GM12801 (cell line): Measurements from ENCODE around the gene PROSER3.

Experiments
- TF ChIP-seq, protein P1 (sequence below): IDR thresholded peaks from one replicate; pipeline ENCODE4 v1.5.1; 2011; ENCODE audit warnings: control low read depth; ENCODE audit not compliant: insufficient read length; ENCODE audit errors: extremely low read depth

Gene PROSER3

DNA sequence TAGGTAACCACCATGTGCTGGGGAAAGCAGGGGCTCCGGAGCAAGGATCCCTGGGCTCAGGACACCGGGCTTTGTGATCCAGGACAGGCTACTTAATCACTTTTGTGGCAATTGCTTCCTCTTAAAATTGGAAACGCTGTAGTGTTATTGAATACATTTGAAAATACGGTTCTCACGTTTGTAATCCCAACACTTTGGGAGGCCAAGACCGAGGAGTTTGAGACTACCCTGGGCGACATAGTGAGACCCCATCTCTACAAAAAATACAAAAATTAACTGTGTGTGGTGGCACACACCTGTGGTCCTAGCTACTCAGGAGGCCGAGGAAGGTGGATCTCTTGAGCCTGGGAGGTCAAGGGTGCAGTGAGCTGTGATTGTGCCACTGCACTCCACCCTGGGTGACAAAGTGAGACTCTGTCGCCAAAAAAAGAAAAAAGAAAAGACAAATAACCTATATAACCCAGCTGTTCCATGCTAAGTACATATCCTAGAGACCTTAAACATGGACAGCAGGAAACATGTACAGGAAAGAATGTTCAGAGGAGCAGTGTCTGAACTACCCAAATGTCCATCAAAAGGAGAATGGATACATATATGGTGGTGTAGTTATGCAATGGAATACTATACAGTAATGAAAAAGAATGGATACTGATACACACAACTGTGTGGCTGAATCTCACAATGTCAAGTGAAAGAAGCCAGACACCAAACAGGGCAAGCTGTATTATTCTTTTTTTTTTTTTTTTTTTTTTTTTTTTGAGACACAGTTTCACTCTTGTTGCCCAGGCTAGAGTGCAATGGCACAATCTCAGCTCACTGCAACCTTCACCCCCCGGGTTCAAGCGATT is 55.3 kb downstream of the PROSER3 start:
- TF ChIP-seq, protein P1, sequence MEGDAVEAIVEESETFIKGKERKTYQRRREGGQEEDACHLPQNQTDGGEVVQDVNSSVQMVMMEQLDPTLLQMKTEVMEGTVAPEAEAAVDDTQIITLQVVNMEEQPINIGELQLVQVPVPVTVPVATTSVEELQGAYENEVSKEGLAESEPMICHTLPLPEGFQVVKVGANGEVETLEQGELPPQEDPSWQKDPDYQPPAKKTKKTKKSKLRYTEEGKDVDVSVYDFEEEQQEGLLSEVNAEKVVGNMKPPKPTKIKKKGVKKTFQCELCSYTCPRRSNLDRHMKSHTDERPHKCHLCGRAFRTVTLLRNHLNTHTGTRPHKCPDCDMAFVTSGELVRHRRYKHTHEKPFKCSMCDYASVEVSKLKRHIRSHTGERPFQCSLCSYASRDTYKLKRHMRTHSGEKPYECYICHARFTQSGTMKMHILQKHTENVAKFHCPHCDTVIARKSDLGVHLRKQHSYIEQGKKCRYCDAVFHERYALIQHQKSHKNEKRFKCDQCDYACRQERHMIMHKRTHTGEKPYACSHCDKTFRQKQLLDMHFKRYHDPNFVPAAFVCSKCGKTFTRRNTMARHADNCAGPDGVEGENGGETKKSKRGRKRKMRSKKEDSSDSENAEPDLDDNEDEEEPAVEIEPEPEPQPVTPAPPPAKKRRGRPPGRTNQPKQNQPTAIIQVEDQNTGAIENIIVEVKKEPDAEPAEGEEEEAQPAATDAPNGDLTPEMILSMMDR, result no peak

DNA sequence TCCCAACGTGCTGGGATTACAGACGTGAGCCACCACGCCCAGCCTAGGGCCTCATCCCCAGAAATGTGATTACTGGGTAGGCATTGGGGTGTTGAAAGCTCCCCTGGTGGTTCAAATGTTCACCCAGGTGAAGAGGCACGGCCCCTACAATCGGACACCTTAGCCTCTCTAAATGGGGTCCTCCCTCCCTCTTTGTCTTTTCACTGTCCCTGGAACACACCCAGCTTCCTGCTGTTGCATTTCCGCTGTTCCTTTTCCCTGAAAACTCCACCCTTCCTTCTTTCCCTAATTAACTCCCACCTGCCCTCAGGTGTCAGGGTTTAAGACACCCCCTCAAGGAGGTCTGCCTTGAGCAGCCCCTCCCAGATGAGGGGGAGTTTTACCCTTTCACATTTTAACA is 58.3 kb downstream of the PROSER3 start:
- TF ChIP-seq, protein P1, result no peak

- TF ChIP-seq, protein P1, result no peak
Observed at GRCh38 chr19:35816846-35817245, 58.9 kb downstream of the PROSER3 start.

DNA sequence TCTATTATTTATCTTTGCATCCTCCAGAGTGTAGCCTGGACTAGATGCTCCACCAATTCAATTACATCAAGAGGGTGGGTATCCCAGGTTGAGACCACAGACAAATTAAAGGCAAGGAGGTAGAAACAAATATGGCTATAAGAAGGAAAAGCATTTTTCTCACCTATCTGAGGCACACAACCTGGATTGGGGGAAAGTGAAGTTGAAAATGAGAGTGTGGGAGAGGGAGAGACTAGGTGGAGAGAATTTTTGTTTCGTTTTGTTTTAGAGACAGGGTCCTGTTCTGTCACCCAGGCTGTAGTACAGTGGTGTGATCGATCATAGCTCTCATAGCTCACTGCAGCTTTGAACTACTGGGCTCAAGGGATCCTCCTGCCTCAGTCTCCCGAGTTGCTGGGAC is 60.5 kb downstream of the PROSER3 start:
- TF ChIP-seq, protein P1, result no peak
